HL-60/S4 (cell line): Measurements from ENCODE around the gene DNMT3L.
"Not testable (repeated sequence)": the region's sequence is repeated elsewhere in the genome, so short reads cannot be mapped to it uniquely, and the experiment has no call there.

Experiments used
- in situ Hi-C: fragments of 300-500 bp; cut with MboI; formaldehyde crosslinking; loops from 2 replicates; pipeline ENCODE4 v1.14.3; 2022; ENCODE audit warnings: low sequenced_read_pairs

DNMT3L gene

GRCh38 chr21:44261675-44262295 lies at the start of gene DNMT3L:
Gene DNMT3L, minus strand, starts transcription at chr21:44261897. Its CDS starts 638 bp downstream, at chr21:44261259.
- in situ Hi-C loops: no loop called here

GRCh38 chr21:44310628-44311507 lies 49.2 kb upstream of the DNMT3L start:
- in situ Hi-C loops: no loop called here

- in situ Hi-C loops: no loop called here
Measured at GRCh38 chr21:44306936-44307704, 45.4 kb upstream of the DNMT3L start.

- in situ Hi-C loops: no loop called here
Measured at GRCh38 chr21:44305691-44306090, 44.0 kb upstream of the DNMT3L start.

GRCh38 chr21:44304877-44305293 lies 43.2 kb upstream of the DNMT3L start:
- in situ Hi-C loops: no loop called here

GRCh38 chr21:44304011-44304616 lies 42.4 kb upstream of the DNMT3L start:
- in situ Hi-C loops: no loop called here

- in situ Hi-C loops: no loop called here
Measured at GRCh38 chr21:44303490-44303981, 41.8 kb upstream of the DNMT3L start.

GRCh38 chr21:44302573-44303401 lies 41.1 kb upstream of the DNMT3L start:
- in situ Hi-C loops: not testable (repeated sequence)

GRCh38 chr21:44301961-44302406 lies 40.3 kb upstream of the DNMT3L start:
- in situ Hi-C loops: no loop called here

GRCh38 chr21:44301141-44301540 lies 39.4 kb upstream of the DNMT3L start:
- in situ Hi-C loops: no loop called here

- in situ Hi-C loops: no loop called here
Measured at GRCh38 chr21:44300262-44300959, 38.7 kb upstream of the DNMT3L start.

GRCh38 chr21:44299458-44300261 lies 38.0 kb upstream of the DNMT3L start, which contains the start of gene PFKL:
Gene PFKL, plus strand, starts transcription at chr21:44300053. Its CDS starts 53 bp downstream, at chr21:44300106.
- in situ Hi-C loops: no loop called here

- in situ Hi-C loops: no loop called here
Measured at GRCh38 chr21:44299085-44299457, 37.4 kb upstream of the DNMT3L start.

GRCh38 chr21:44298301-44298700 lies 36.6 kb upstream of the DNMT3L start:
- in situ Hi-C loops: no loop called here

GRCh38 chr21:44297525-44298290 lies 36.0 kb upstream of the DNMT3L start:
- in situ Hi-C loops: no loop called here

- in situ Hi-C loops: no loop called here
Measured at GRCh38 chr21:44296916-44297315, 35.2 kb upstream of the DNMT3L start.

GRCh38 chr21:44296103-44296519 lies 34.4 kb upstream of the DNMT3L start:
- in situ Hi-C loops: no loop called here

- in situ Hi-C loops: no loop called here
Measured at GRCh38 chr21:44295646-44296045, 33.9 kb upstream of the DNMT3L start.
